Vagina (tissue), 2 donors: Measurements from ENCODE around the gene FKBP3. TPM values are rescaled to one million over a fixed set of nuclear protein-coding genes. Genes with fewer than 3 reads are reported as not detected.

Experiments used
- DNase-seq, 2 donors: peaks; one replicate each; pipeline ENCODE4 v3.0.0-alpha.2; 2017; ENCODE audit errors: extremely low spot score in 2 of 2
- H3K27ac ChIP-seq: fragments of 200-600 bp; sonication (generic); one replicate; pipeline ENCODE4 v1.5.1; 2019
- H3K27me3 ChIP-seq: fragments of 200-600 bp; sonication (generic); one replicate; pipeline ENCODE4 v1.5.1; 2019
- H3K36me3 ChIP-seq, 2 donors: fragments of 200-600 bp; sonication (generic); one replicate each; pipeline ENCODE4 v1.5.1; 2017 to 2019
- H3K4me1 ChIP-seq: fragments of 200-600 bp; sonication (generic); one replicate; pipeline ENCODE4 v1.5.1; 2019
- H3K4me3 ChIP-seq, 2 donors: fragments of 200-600 bp; sonication (generic); 1 replicate in 1 of 2; 2 replicates in 1 of 2; pipeline ENCODE4 v1.5.1; 2016 to 2019
- H3K9me3 ChIP-seq: fragments of 200-600 bp; sonication (generic); one replicate; pipeline ENCODE4 v1.5.1; 2019
- POLR2A ChIP-seq, 2 donors: fragments of 450-650 bp; IDR thresholded peaks; one replicate each; pipeline ENCODE4 v1.6.1; 2017; ENCODE audit warnings: antibody characterized with exemption in 2 of 2, mild to moderate bottlenecking in 2 of 2, moderate library complexity in 2 of 2
- POLR2AphosphoS5 ChIP-seq, 2 donors: sonication (generic); formaldehyde crosslinking; IDR thresholded peaks; one replicate each; pipeline ENCODE4 v1.9.0; 2017; ENCODE audit warnings: antibody characterized with exemption in 2 of 2, mild to moderate bottlenecking in 2 of 2, low read depth in 1 of 2; ENCODE audit not compliant: insufficient read depth in 1 of 2
- intact Hi-C: fragments of 100-400 bp; cut with DNase I; formaldehyde crosslinking; loops from one replicate; pipeline ENCODE4 v1.15.1; 2023
- total RNA-seq: library from RNA; depleted of rRNA; stranded (reverse); fragments of >200 nt; gene quantifications from one replicate; pipeline ENCODE4 v1.2.3, GENCODE V29; 2016
- TF ChIP-seq, protein P1 (sequence below), 3 experiments: fragments of 450-650 bp in 2 of 3; fragments of 200-600 bp in 1 of 3; sonication (generic) in 1 of 3; IDR thresholded peaks; one replicate each; pipeline ENCODE4 v1.5.1; 2017 to 2019; ENCODE audit warnings: antibody characterized with exemption in 3 of 3, mild to moderate bottlenecking in 2 of 3, moderate library complexity in 2 of 3

Gene FKBP3
- total RNA-seq, 1 donor from 2014 or later = 37.1 TPM

- intact Hi-C loops = loop anchor here (10.0 kb wide), 2 partner anchors 121 to 219 kb away; partner anchors contain the start of gene MIS18BP1
- Histone ChIP-seq H3K36me3 (peaks cover 0 to 5% of the 10 kb centered on the region in 2 donors), H3K27me3 (no peaks in the 10 kb centered on the region), H3K27ac (peak overlapping the region; percentile 77), H3K4me3 (peak overlapping the region; percentile 54 to 57), H3K4me1 (peaks cover 46% of the 10 kb centered on the region), H3K9me3 (no peaks in the 10 kb centered on the region)
- no peak for TF ChIP-seq POLR2A (IDR thresholded peaks at IDR 0.05)
- no peak for TF ChIP-seq POLR2AphosphoS5 (IDR thresholded peaks at IDR 0.05; ENCODE audit: insufficient read depth in 1 of 2, low read depth in 1 of 2)
- TF ChIP-seq, protein P1, sequence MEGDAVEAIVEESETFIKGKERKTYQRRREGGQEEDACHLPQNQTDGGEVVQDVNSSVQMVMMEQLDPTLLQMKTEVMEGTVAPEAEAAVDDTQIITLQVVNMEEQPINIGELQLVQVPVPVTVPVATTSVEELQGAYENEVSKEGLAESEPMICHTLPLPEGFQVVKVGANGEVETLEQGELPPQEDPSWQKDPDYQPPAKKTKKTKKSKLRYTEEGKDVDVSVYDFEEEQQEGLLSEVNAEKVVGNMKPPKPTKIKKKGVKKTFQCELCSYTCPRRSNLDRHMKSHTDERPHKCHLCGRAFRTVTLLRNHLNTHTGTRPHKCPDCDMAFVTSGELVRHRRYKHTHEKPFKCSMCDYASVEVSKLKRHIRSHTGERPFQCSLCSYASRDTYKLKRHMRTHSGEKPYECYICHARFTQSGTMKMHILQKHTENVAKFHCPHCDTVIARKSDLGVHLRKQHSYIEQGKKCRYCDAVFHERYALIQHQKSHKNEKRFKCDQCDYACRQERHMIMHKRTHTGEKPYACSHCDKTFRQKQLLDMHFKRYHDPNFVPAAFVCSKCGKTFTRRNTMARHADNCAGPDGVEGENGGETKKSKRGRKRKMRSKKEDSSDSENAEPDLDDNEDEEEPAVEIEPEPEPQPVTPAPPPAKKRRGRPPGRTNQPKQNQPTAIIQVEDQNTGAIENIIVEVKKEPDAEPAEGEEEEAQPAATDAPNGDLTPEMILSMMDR (IDR thresholded peaks at IDR 0.05) = no peak
- no peak for DNase-seq
Observed at GRCh38 chr14:45133683-45134050, 614 bp downstream of the FKBP3 start.

DNA sequence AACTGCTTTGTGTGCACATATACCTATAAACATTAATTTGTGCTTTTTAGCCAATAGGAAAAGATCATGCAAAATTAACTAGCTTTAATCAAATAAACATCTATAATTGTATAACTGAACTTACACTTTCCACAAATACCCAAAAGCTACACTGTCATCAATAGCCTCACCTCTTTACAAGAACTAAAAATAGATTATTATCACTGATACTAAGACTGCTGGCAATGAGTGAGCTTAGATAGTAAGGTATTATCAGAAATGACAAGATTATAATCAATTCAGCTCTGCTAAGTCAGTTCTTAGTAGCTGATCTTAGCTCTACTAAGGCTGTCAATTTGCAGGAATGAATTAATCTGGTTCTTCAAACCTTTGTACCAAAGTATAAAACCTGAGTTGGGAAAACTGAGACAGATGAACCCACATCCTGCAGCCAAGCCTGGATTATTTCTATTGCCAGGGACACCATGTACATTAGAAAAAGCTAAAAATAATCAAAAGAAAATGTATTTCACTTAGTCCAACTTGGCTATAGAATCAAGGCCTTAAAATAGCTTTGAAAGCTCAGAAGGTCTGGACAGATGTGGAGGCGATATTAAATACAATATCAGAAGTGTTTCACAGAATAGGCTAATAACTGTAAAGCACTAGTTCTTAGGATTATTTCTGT lies 5.2 kb downstream of the FKBP3 start:
- H3K27me3 ChIP-seq = no peaks in the 10 kb centered on the region
- intact Hi-C loops = no loop called here
- peaks cover 0 to 38% of the 10 kb centered on the region in 2 donors for H3K36me3 ChIP-seq
- TF ChIP-seq, protein P1 (IDR thresholded peaks at IDR 0.05) = no peak
- TF ChIP-seq POLR2AphosphoS5 (IDR thresholded peaks at IDR 0.05; ENCODE audit: insufficient read depth in 1 of 2, low read depth in 1 of 2) = no peak
- TF ChIP-seq POLR2A (IDR thresholded peaks at IDR 0.05) = no peak
- no peak for DNase-seq
- H3K27ac ChIP-seq = no peak overlapping the region
- H3K4me1 ChIP-seq = peaks cover 24% of the 10 kb centered on the region
- no peak overlapping the region for H3K4me3 ChIP-seq
- no peaks in the 10 kb centered on the region for H3K9me3 ChIP-seq

DNA sequence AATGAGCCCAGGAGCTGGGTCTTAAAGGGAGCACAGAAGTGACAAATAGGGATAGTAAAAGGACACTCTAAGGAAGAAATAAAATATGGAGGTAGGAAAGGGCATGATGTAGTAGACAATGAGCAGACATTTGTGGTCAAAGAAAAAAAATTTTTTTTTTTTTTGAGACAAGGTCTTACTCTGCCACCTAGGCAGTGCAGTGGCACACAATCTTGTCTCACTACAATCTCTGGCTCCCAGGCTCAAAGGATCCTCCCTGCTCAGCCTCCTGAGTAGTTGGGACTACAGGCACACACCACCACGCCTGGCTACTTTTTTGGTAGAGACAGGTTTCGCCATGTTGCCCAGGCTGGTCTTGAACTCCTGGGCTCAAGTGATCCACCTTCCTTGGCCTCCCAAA lies 8.5 kb downstream of the FKBP3 start:
- Histone ChIP-seq H3K36me3 (peaks cover 0 to 67% of the 10 kb centered on the region in 2 donors), H3K4me3 (no peak overlapping the region), H3K9me3 (no peaks in the 10 kb centered on the region), H3K27me3 (no peaks in the 10 kb centered on the region), H3K27ac (no peak overlapping the region), H3K4me1 (no peaks in the 10 kb centered on the region)
- DNase-seq = no peak
- TF ChIP-seq, protein P1 (IDR thresholded peaks at IDR 0.05) = no peak
- no peak for TF ChIP-seq POLR2A (IDR thresholded peaks at IDR 0.05)
- no peak for TF ChIP-seq POLR2AphosphoS5 (IDR thresholded peaks at IDR 0.05; ENCODE audit: insufficient read depth in 1 of 2, low read depth in 1 of 2)
- intact Hi-C loops = no loop called here

DNA sequence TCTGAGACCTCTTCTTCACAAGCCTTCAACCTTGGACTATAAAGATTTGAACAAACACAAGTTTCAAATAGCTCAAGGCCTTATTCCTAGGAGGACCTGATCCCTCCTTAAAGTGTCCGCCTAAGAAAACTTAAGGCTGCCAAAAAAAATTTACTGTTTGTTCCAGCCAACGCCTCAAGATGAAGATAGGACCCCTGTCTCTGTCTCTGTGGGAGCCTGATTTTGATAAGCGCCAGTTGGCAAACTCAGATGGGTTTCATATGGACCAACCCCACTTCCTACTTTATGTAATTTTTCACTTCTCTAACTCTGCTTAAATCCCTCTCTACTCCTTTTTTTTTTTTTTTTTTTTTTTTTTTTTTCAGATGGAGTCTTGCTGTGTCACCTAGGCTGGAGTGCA lies 11.0 kb downstream of the FKBP3 start:
- intact Hi-C loops = no loop called here
- DNase-seq = no peak
- peaks cover 0 to 83% of the 10 kb centered on the region in 2 donors for H3K36me3 ChIP-seq

GRCh38 chr14:45120096-45120495 lies 14.2 kb downstream of the FKBP3 start:
- intact Hi-C loops = no loop called here
- Histone ChIP-seq H3K4me3 (no peak overlapping the region), H3K36me3 (peaks cover 0 to 88% of the 10 kb centered on the region in 2 donors), H3K27ac (no peak overlapping the region), H3K27me3 (no peaks in the 10 kb centered on the region), H3K4me1 (no peaks in the 10 kb centered on the region), H3K9me3 (no peaks in the 10 kb centered on the region)
- DNase-seq = no peak
- TF ChIP-seq POLR2A (IDR thresholded peaks at IDR 0.05) (no peak), POLR2AphosphoS5 (IDR thresholded peaks at IDR 0.05; ENCODE audit: insufficient read depth in 1 of 2, low read depth in 1 of 2) (no peak)
- TF ChIP-seq, protein P1 (IDR thresholded peaks at IDR 0.05) = no peak

More for the DNA sequence above, 11.0 kb downstream of the FKBP3 start:
- no peaks in the 10 kb centered on the region for H3K9me3 ChIP-seq
- no peak overlapping the region for H3K27ac ChIP-seq
- no peaks in the 10 kb centered on the region for H3K27me3 ChIP-seq
- no peak overlapping the region for H3K4me3 ChIP-seq
- no peaks in the 10 kb centered on the region for H3K4me1 ChIP-seq
- TF ChIP-seq POLR2AphosphoS5 (IDR thresholded peaks at IDR 0.05; ENCODE audit: insufficient read depth in 1 of 2, low read depth in 1 of 2) = no peak
- TF ChIP-seq, protein P1 (IDR thresholded peaks at IDR 0.05) = no peak
- no peak for TF ChIP-seq POLR2A (IDR thresholded peaks at IDR 0.05)
